Neuronal stem cell (in vitro differentiated cells): ENCODE results near the gene KRT9.

Experiments
- DNase-seq: peaks from one replicate; pipeline ENCODE4 v3.0.0-alpha.2; 2013; ENCODE audit warnings: low spot score
- H2AFZ ChIP-seq: one replicate; pipeline ENCODE4 v1.6.1; 2013; ENCODE audit warnings: mild to moderate bottlenecking, low read length, inconsistent platforms
- H2AK5ac ChIP-seq: 2 replicates; pipeline ENCODE4 v1.6.1; 2013; ENCODE audit warnings: low read depth, mild to moderate bottlenecking, inconsistent platforms, low read length, moderate library complexity, mixed read lengths
- H2BK120ac ChIP-seq: 2 replicates; pipeline ENCODE4 v1.6.1; 2013; ENCODE audit warnings: low read depth, mild to moderate bottlenecking, inconsistent platforms, low read length, moderate library complexity, mixed read lengths
- H2BK12ac ChIP-seq: one replicate; pipeline ENCODE4 v1.6.1; 2013; ENCODE audit warnings: low read length, inconsistent platforms
- H2BK15ac ChIP-seq: 2 replicates; pipeline ENCODE4 v1.6.1; 2013; ENCODE audit warnings: mild to moderate bottlenecking, low read length, inconsistent platforms, mixed read lengths
- H2BK5ac ChIP-seq: one replicate; pipeline ENCODE4 v1.6.1; 2013; ENCODE audit warnings: inconsistent platforms, mild to moderate bottlenecking, low read length, moderate library complexity
- H3K14ac ChIP-seq: one replicate; pipeline ENCODE4 v1.6.1; 2013; ENCODE audit warnings: low read length, inconsistent platforms
- H3K18ac ChIP-seq: 2 replicates; pipeline ENCODE4 v1.6.1; 2013; ENCODE audit warnings: low read length, inconsistent platforms
- H3K23ac ChIP-seq: 2 replicates; pipeline ENCODE4 v1.6.1; 2013; ENCODE audit warnings: low read depth, mild to moderate bottlenecking, mixed read lengths, low read length, inconsistent platforms; ENCODE audit not compliant: poor library complexity
- H3K27ac ChIP-seq: replicated peaks from 3 replicates; pipeline ENCODE4 v1.5.1; 2013; ENCODE audit warnings: low read length, inconsistent platforms
- H3K27me3 ChIP-seq, 3 experiments: 2 replicates each; pipeline ENCODE4 v1.6.1; 2013; ENCODE audit warnings: low read length in 3 of 3, mild to moderate bottlenecking in 2 of 3, inconsistent platforms in 1 of 3, low read depth in 1 of 3, mixed read lengths in 1 of 3, moderate library complexity in 1 of 3; ENCODE audit not compliant: control insufficient read depth in 3 of 3, insufficient read depth in 3 of 3
- H3K36me3 ChIP-seq, 2 donors: replicated peaks in 1 of 2; 2 replicates each; pipeline ENCODE4 v1.6.1; 2013; ENCODE audit warnings: low read length in 2 of 2; ENCODE audit not compliant: control insufficient read depth in 2 of 2, insufficient read depth in 2 of 2
- H3K4ac ChIP-seq: 2 replicates; pipeline ENCODE4 v1.6.1; 2013; ENCODE audit warnings: inconsistent platforms, mild to moderate bottlenecking, low read length, moderate library complexity
- H3K4me1 ChIP-seq, 2 donors: 1 replicate in 1 of 2; 2 replicates in 1 of 2; pipeline ENCODE4 v1.6.1; 2013; ENCODE audit warnings: low read length in 2 of 2, low read depth in 1 of 2; ENCODE audit not compliant: control insufficient read depth in 2 of 2, insufficient read depth in 1 of 2
- H3K4me2 ChIP-seq: one replicate; pipeline ENCODE4 v1.6.1; 2013; ENCODE audit warnings: mild to moderate bottlenecking, low read length, inconsistent platforms; ENCODE audit not compliant: insufficient read depth, poor library complexity, severe bottlenecking
- H3K4me3 ChIP-seq, 2 donors: 2 replicates each; pipeline ENCODE4 v1.5.1; 2013; ENCODE audit warnings: low read length in 2 of 2, mild to moderate bottlenecking in 2 of 2, inconsistent platforms in 1 of 2, moderate library complexity in 1 of 2
- H3K79me1 ChIP-seq: one replicate; pipeline ENCODE4 v1.6.1; 2013; ENCODE audit warnings: low read depth, mild to moderate bottlenecking, inconsistent platforms, low read length, moderate library complexity
- H3K9ac ChIP-seq: one replicate; pipeline ENCODE4 v1.6.1; 2013; ENCODE audit warnings: mild to moderate bottlenecking, low read depth, low read length, inconsistent platforms; ENCODE audit not compliant: poor library complexity
- H3K9me3 ChIP-seq, 2 donors: replicated peaks in 1 of 2; 2 replicates each; pipeline versions ENCODE3 to v1.6.1; 2013; ENCODE audit warnings: low read length in 2 of 2, mild to moderate bottlenecking in 2 of 2, inconsistent platforms in 1 of 2, low read depth in 1 of 2, mixed read lengths in 1 of 2, moderate library complexity in 1 of 2; ENCODE audit not compliant: control insufficient read depth in 2 of 2, insufficient read depth in 1 of 2
- H4K8ac ChIP-seq: one replicate; pipeline ENCODE4 v1.6.1; 2013; ENCODE audit warnings: low read depth, mild to moderate bottlenecking, inconsistent platforms, low read length, moderate library complexity
- H4K91ac ChIP-seq: one replicate; pipeline ENCODE4 v1.6.1; 2013; ENCODE audit warnings: low read length, low read depth, mild to moderate bottlenecking, inconsistent platforms; ENCODE audit not compliant: poor library complexity
- WGBS, 2 donors: extraction: QIAGEN DNeasy Blood & Tissue Kit; methylation state at CpG; one replicate each; pipeline ENCODE4 v1.1.7; 2013; ENCODE audit warnings: missing lambda C conversion rate in 2 of 2, mixed read lengths in 1 of 2; ENCODE audit not compliant: insufficient read length in 2 of 2, insufficient replicate concordance in 1 of 2; ENCODE audit errors: extremely low coverage in 2 of 2; 5-methylcytosine and 5-hydroxymethylcytosine counted together

Gene KRT9

DNA sequence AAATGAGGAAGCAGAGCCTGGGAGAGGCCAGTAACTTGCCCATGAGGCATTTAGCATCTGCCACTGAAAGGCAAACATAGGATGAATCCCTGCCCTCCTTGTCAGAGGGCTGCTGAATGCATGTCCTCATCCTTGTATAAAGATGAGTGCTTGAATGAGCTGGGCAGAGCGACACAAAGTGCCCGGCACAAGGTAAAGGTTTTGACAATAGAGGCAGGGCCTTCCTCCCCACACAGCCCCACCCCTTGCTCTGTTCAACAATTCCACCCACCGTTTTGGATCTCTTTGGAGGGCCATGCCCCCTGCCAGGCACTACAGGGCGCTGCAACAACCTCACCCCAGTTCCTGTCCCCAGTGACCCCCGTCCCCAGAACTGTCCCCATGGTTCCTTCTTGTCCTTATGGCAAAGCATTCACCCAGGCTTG lies 42.4 kb downstream of the KRT9 start:
- no peak overlapping the region for H4K8ac ChIP-seq
- no peak overlapping the region for H3K4ac ChIP-seq
- H3K4me2 ChIP-seq = no peak overlapping the region
- H3K9ac ChIP-seq = no peak overlapping the region
- H3K18ac ChIP-seq = peak overlapping the region; percentile 81
- H3K36me3 ChIP-seq = peaks cover 0 to 7% of the 10 kb centered on the region in 2 donors
- no peak overlapping the region for H3K4me3 ChIP-seq
- H3K9me3 ChIP-seq = no peaks in the 10 kb centered on the region
- H3K23ac ChIP-seq = no peak overlapping the region
- peaks cover 0 to 19% of the 10 kb centered on the region in 2 donors for H3K4me1 ChIP-seq
- H2BK15ac ChIP-seq = peak overlapping the region; percentile 76
- peak overlapping the region; percentile 61 for H3K27ac ChIP-seq
- H4K91ac ChIP-seq = no peak overlapping the region
- no peak for DNase-seq
- no peak overlapping the region for H2BK5ac ChIP-seq
- peaks cover 0 to 71% (median 0%) of the 10 kb centered on the region in 3 experiments for H3K27me3 ChIP-seq
- peak overlapping the region; percentile 56 for H2AK5ac ChIP-seq
- no peak overlapping the region for H2AFZ ChIP-seq
- peaks cover 3% of the 10 kb centered on the region for H3K79me1 ChIP-seq
- peak overlapping the region; percentile 59 for H2BK12ac ChIP-seq
- no peak overlapping the region for H2BK120ac ChIP-seq
- H3K14ac ChIP-seq = no peak overlapping the region
- no CpG with 5 or more reads among the region's 5 CpGs for WGBS, 2 donors

DNA sequence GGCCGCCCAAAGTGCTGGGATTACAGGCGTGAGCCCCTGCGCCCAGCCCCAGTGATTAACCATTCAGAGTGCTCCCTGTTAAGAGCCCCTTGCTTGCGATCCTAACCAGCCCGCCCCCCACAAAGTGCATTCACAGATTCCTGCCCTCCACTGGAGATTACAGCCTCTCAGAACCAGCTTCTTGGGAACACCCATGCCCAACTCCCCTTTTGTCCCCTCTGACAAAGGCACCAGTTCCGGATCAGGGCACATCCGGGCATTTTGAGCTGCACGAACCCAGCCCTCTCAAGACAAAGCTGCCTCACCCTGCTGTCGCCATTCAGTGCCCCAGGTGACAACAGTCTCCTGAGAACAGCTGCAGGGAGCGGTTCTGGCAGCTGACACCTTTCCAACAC lies 42.9 kb downstream of the KRT9 start:
- peak overlapping the region; percentile 43 for H2BK5ac ChIP-seq
- H3K4me2 ChIP-seq = no peak overlapping the region
- peak overlapping the region; percentile 76 for H2BK15ac ChIP-seq
- peaks cover 0 to 12% of the 10 kb centered on the region in 2 donors for H3K36me3 ChIP-seq
- H3K9ac ChIP-seq = no peak overlapping the region
- no CpG with 5 or more reads among the region's 10 CpGs for WGBS, 2 donors
- no peak overlapping the region for H3K4ac ChIP-seq
- no peak overlapping the region for H4K8ac ChIP-seq
- no peaks in the 10 kb centered on the region for H3K9me3 ChIP-seq
- peaks cover 0 to 72% (median 0%) of the 10 kb centered on the region in 3 experiments for H3K27me3 ChIP-seq
- H2BK120ac ChIP-seq = no peak overlapping the region
- no peak overlapping the region for H3K23ac ChIP-seq
- no peak overlapping the region for H2AFZ ChIP-seq
- peak overlapping the region; percentile 81 for H3K18ac ChIP-seq
- no peak overlapping the region for H3K14ac ChIP-seq
- H3K4me1 ChIP-seq = peaks cover 0 to 19% of the 10 kb centered on the region in 2 donors
- H4K91ac ChIP-seq = no peak overlapping the region
- no peak overlapping the region for H2BK12ac ChIP-seq
- no peak for DNase-seq
- peaks cover 3% of the 10 kb centered on the region for H3K79me1 ChIP-seq
- peak overlapping the region in 1 of 2 donors; percentile 30 for H3K4me3 ChIP-seq
- H2AK5ac ChIP-seq = peak overlapping the region; percentile 77
- peak overlapping the region; percentile 61 for H3K27ac ChIP-seq

DNA sequence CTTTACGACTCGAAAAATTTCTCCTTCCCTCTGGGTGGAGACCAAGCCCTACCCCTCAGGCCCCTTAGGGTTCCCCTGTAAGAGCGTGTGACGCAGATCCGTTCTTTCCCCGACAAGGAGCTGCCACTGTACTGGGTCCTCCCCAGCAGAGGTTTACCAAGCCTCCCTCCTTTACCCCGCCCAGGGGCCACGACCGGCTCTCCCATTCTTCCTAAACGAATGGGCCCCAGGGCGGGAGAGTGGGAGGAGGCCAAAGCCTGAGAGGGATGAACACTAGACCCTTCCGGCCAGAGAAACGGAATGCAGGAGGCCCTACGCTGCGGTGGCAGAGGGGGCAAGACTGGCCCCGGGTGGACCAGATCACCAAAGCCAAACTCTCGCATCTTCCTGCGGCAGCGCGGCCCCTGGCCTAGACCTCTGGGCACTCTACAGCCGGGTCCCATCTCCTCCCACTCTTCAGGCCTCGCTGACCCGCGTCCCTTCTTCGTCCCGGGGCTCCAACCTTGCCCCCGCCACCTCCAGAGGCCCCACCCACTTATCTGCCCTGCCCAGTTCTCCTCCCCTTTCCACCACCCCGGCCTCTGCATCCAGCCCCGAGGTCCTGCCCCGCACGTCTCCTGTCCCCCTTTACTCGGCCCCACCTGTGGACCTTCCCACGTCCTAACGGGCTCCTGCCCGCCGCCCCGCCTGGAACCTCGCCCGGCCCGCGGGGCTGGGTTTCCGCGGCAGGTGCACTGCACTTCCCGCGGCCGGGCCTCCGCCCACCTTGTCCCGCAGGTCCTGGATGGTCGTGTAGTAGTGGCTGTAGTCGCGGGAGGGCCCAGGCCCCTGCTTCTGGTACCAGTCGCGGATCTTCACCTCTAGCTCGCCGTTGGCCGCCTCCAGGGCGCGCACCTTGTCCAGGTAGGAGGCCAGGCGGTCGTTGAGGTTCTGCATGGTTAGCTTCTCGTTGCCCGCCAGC lies 44.5 kb downstream of the KRT9 start:
- Histone ChIP-seq H2BK120ac (peak overlapping the region; percentile 97), H2AK5ac (peak overlapping the region; percentile 99), H3K4me1 (peaks cover 0 to 19% of the 10 kb centered on the region in 2 donors), H3K79me1 (peaks cover 5% of the 10 kb centered on the region), H3K4me2 (peak overlapping the region; percentile 87), H3K4ac (peak overlapping the region; percentile 94), H3K4me3 (peak overlapping the region in 1 of 2 donors; percentile 94), H4K91ac (peak overlapping the region; percentile 95), H3K9ac (peak overlapping the region; percentile 99), H2BK12ac (peak overlapping the region; percentile 88), H3K27me3 (peaks cover 0 to 77% (median 0%) of the 10 kb centered on the region in 3 experiments), H2AFZ (peak overlapping the region; percentile 61), H3K14ac (peak overlapping the region; percentile 100), H3K27ac (peak overlapping the region; percentile 69), H4K8ac (peak overlapping the region; percentile 93), H3K9me3 (no peaks in the 10 kb centered on the region), H3K36me3 (peaks cover 0 to 22% of the 10 kb centered on the region in 2 donors), H2BK5ac (peak overlapping the region; percentile 97), H2BK15ac (peak overlapping the region; percentile 99), H3K18ac (peak overlapping the region; percentile 99), H3K23ac (peak overlapping the region; percentile 99)
- peak; percentile 26 for DNase-seq
- no CpG with 5 or more reads among the region's 62 CpGs for WGBS, 2 donors

DNA sequence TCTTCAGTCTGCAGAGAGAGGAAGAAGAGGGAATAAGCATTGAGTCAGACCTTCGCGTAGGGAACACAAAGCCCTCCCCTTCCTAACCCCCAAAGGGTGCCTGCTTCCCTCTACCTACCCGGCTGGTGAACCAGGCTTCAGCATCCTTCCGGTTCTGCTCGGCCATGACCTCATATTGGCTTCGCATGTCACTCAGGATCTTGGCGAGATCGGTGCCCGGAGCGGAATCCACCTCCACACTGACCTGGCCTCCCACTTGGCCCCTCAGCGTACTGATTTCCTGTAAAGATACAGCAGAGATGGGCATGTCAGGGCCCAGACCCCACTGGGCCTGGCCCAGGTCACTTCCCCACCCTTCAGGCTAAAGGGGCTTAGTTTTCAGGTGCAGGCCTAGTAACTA lies 47.6 kb downstream of the KRT9 start:
- Histone ChIP-seq H3K9me3 (no peaks in the 10 kb centered on the region), H3K14ac (no peak overlapping the region), H4K8ac (no peak overlapping the region), H3K4me3 (no peak overlapping the region), H3K36me3 (peaks cover 0 to 22% of the 10 kb centered on the region in 2 donors), H2BK120ac (no peak overlapping the region), H3K79me1 (peaks cover 5% of the 10 kb centered on the region), H3K4me2 (no peak overlapping the region), H2AK5ac (no peak overlapping the region), H3K27me3 (peaks cover 0 to 49% (median 0%) of the 10 kb centered on the region in 3 experiments), H3K23ac (peak overlapping the region; percentile 46), H2BK15ac (no peak overlapping the region), H2BK5ac (no peak overlapping the region), H4K91ac (no peak overlapping the region), H3K27ac (no peak overlapping the region), H3K18ac (no peak overlapping the region), H3K4ac (no peak overlapping the region), H3K4me1 (peaks cover 0 to 12% of the 10 kb centered on the region in 2 donors), H3K9ac (no peak overlapping the region), H2BK12ac (no peak overlapping the region), H2AFZ (no peak overlapping the region)
- WGBS, 2 donors = no CpG with 5 or more reads among the region's 11 CpGs
- DNase-seq = no peak
